Fibroblast of mammary gland (primary cell): ENCODE measurements around the gene ALAD.
"Not testable (repeated sequence)": the region's sequence is repeated elsewhere in the genome, so short reads cannot be mapped to it uniquely, and the experiment has no call there.

Experiments
- DNase-seq: peaks from one replicate; pipeline ENCODE4 v3.0.0-alpha.2; 2010; ENCODE audit warnings: low read depth
- H3K4me3 ChIP-seq: 2 replicates; pipeline ENCODE4 v1.5.1; 2011; ENCODE audit warnings: low read depth, mild to moderate bottlenecking, low read length, moderate library complexity; ENCODE audit not compliant: control insufficient read depth
- TF ChIP-seq, protein P1 (sequence below): conservative IDR thresholded peaks from 2 replicates; pipeline ENCODE4 v1.5.1; 2011; ENCODE audit warnings: low read depth, low read length, inconsistent platforms; ENCODE audit not compliant: control insufficient read depth, insufficient read depth

The ALAD gene

DNA sequence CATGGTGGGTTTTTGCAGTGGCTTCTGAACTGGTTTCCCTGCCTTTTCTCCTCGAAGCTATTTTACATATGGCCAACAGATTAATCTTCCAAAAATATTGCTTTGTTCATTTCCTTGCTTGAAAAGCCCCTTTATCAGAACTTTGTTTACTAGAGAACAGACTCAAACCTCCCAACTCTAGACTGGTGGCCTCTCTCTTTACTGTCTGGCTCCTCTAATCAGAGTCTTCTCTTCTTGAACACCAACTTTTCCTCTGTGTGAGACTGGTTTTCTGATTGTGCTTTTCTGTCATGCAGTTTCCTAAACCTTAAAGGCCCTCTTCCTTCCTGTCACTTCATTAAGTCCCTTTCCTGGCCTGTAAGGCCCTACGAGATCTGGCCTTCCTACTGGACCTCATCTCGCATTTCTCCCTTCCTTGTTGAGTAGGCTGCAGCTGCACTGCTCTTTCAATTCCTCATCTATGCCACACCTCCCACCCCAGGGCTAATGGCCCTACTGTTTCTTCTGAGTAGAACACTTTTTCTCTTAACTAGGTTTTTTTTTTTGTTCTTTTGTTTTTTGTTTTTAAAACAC, 15.2 kb upstream of the ALAD start:
- DNase-seq: no peak
- TF ChIP-seq, protein P1, sequence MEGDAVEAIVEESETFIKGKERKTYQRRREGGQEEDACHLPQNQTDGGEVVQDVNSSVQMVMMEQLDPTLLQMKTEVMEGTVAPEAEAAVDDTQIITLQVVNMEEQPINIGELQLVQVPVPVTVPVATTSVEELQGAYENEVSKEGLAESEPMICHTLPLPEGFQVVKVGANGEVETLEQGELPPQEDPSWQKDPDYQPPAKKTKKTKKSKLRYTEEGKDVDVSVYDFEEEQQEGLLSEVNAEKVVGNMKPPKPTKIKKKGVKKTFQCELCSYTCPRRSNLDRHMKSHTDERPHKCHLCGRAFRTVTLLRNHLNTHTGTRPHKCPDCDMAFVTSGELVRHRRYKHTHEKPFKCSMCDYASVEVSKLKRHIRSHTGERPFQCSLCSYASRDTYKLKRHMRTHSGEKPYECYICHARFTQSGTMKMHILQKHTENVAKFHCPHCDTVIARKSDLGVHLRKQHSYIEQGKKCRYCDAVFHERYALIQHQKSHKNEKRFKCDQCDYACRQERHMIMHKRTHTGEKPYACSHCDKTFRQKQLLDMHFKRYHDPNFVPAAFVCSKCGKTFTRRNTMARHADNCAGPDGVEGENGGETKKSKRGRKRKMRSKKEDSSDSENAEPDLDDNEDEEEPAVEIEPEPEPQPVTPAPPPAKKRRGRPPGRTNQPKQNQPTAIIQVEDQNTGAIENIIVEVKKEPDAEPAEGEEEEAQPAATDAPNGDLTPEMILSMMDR: no peak
- H3K4me3 ChIP-seq: no peak overlapping the region

DNA sequence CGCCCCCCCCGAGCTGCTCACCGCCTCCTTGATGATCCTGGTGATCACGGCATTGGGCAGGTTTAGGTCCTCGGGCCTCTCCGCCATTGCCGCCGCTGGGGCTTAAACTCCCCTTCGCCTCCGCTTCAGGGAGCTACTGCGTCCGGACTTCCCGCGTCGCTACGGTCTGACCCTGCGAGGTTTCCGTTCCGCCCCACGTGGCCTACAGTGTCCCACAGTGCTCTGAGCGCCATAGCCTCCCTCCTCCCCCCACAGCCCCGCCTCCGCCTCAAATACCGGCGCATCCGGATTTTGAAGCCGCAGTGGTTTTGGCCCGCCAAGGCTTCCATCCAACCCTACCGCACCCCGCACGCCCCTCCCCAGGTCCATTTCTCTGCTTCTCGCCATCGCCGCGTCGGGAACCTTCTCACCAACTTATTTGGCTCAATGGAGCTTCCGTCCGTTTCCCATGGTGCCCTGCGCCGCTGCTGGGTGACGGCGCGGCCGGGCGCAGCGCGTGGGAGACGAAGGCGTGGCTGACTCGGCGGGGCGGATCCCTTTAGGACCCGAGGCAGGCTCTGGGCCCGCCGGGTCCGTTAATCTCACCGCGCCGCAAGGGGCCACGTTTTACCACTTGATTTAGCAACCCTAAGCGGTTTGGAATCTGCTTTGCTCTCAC, 9.3 kb upstream of the ALAD start, which contains the start of the genes C9orf43 and POLE3:
TSS of gene C9orf43 (plus strand) at position 541 of the 658 bp plus-strand sequence. CDS start 2,747 bp downstream, outside the sequence.
TSS of gene POLE3 (minus strand) at position 469 of the 658 bp plus-strand sequence. CDS start at position 87, 382 bp downstream.
- TF ChIP-seq, protein P1: no peak
- peak; percentile 94 for DNase-seq
- H3K4me3 ChIP-seq: peak within 1 kb of the TSS; percentile 96

DNA sequence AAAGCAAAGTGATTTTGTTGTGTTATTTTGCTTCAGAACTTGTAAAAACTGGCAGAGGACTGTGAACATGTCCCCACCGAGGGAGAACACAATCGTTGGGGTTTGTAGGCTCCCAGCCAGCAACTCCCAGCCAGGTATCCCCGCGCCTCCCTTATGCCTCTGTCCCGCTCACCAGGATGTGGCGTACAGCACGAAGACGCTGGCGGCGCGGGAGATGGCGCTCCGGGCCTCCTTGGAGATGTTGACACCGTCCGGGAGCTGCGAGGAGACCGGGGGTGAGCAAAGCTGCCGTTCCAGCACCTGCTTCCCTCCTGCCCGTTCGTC, 8.8 kb upstream of the ALAD start:
- TF ChIP-seq, protein P1: no peak
- H3K4me3 ChIP-seq: peak overlapping the region; percentile 96
- DNase-seq: no peak

DNA sequence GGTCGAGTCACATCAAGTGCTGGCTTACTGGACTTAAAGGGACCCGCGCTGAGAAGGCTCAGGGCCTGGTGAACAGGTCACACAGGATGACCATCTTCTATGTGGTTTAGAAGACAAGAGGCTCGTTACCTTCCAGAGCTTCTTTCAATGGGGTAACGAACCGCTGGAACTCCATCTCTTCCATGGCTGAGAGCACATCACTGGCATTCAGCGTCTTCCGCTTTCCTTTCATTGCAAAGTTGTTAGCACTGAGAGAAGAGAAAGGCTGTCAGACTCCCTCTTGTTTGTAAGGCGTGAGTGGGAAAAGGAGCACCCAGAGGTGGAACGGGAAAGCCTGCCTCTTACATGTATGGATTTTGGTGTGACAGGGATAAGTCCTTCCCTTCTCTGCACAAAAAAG, 8.4 kb upstream of the ALAD start:
- DNase-seq: no peak
- peak overlapping the region; percentile 96 for H3K4me3 ChIP-seq
- TF ChIP-seq, protein P1: no peak

DNA sequence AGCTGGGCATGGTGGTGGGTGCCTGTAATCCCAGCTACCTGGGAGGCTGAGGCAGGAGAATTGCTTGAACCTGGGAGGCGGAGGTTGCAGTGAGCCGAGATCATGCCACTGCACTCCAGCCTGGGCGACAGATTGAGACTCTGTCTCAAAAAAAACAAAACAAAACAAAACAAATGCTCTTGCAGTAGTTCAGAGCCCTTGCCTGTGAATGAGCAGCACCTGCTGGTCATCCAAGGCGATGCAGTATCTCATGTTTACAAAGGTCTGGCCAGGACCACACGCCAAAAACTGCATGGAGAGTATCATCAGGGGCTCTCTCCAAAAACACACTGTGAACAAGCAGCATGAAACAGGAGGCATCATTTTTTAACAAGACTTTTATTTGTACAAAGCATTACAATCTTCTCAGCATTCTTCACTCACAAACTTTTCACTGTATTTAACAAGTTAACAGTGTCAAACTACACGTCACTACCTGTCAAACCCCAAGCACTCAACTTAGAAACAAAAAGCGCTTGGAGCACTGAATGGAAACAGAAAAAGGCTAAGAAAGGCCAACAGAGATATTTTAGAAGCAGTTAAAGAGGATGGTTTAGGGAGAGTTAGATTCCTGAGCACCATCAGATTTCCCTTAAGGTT, 5.9 kb upstream of the ALAD start:
- TF ChIP-seq, protein P1: peak; percentile 87
- DNase-seq: peak; percentile 81
- not testable (repeated sequence) for H3K4me3 ChIP-seq

DNA sequence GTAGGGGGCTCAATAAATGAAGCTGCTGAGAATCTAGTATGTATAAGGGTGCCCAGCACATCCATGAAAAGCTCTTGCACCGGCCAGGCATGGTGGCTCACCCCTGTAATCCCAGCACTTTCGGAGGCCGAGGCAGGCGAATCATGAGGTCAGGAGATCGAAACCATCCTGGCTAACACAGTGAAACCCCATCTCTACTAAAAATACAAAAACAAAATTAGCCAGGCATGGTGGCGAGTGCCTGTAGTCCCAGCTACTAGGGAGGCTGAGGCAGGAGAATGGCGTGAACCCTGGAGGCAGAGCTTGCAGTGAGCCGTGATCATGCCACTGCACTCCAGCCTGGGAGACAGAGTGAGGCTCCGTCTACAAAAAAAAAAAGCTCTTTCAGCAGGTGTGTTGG, 5.3 kb upstream of the ALAD start:
- DNase-seq, H3K4me3 ChIP-seq: not testable (repeated sequence)

DNA sequence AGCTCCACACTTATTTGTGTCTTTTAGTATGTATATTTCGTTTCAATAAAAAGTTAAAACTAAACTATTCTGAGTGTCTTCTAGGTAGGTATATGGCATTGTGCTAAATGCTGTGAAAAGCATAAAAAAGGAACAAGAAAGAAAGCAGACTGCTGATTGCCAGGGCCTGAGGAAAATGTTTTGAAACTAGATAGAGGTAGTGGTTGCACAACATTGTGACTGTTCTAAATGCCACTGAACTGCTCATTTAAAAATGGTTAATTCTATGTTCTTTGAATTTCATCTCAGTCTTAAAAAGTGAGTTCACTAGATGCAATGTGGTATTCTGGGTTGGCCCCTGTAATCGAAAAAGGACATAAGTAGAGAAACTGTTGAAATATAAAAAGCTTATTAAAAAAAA, 2.6 kb upstream of the ALAD start:
- H3K4me3 ChIP-seq: no peak overlapping the region
- no peak for DNase-seq
- TF ChIP-seq, protein P1: no peak
